Right kidney (tissue), 1 donor: ENCODE measurements around the gene MAPK1.
"Not testable (repeated sequence)": the region's sequence is repeated elsewhere in the genome, so short reads cannot be mapped to it uniquely, and the experiment has no call there.

Experiments
- DNase-seq: peaks from one replicate; pipeline ENCODE4 v3.0.0-alpha.2; 2016

MAPK1 gene

GRCh38 chr22:21725956-21726649 is 141.3 kb downstream of the MAPK1 start:
- no peak for DNase-seq

DNA sequence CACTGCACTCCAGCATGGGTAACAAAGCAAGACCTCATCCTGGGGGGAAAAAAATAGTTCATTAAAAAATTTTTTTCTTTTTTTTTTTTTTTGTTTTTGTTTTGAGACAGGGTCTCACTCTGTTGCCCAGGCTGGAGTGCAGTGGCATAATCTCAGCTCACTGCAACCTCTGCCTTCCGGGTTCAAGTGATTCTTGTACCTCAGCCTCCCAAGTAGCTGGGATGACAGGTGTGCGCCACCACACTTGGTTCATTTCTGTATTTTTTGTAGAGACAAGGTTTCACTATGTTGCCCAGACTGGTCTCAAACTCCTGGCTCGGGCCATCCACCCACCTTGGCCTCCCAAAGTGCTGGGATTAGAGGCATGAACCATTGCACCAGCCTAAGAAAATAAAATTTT is 142.9 kb downstream of the MAPK1 start:
- not testable (repeated sequence) for DNase-seq

DNA sequence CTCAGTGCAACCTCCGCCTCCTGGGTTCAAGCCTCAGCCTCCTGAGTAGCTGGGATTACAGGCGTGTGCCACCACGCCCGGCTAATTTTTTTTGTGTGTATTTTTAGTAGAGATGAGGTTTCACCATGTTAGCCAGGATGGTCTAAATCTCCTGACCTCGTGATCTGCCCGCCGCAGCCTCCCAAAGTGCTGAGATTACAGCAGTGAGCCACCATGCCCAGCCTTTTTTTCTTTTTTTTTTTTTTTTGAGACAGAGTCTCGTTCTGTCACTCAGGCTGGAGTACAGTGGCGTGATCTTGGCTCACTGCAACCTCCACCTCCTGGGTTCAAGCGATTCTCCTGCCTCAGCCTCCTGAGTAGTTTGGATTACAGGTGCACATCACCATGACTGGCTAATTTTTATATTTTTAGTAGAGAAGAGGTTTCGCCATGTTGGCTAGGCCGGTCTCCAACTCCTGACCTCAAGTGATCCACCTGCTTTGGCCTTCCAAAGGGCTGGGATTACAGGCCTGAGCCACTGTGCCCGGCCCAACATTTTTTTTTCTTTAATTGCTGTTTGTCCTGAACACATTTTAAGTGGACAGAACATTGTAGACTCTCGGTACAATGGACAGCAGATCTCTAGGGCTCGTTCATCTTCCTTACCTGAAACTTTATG is 146.1 kb downstream of the MAPK1 start:
- DNase-seq: not testable (repeated sequence)

- DNase-seq: not testable (repeated sequence)
These were observed 147.1 kb downstream of the MAPK1 start for GRCh38 chr22:21720191-21720859.

GRCh38 chr22:21719024-21719423 is 148.4 kb downstream of the MAPK1 start:
- DNase-seq: no peak

DNA sequence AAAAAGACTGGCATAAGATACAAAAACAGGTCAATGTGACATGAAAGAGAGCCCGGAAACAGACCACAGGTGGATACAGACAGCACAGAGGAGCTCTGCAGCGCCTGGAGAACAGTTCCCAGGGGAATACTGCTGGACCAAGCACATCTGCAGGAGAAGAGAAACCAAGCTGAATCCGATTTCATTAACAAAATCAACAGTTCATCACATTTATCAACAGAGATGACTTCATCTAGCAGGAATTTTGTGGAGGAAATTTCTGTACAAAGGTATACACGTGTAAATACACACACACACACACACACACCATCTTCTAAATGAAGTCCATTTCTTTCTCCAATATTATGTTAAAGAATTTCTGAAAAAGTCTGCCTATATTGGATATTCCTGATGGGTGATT is 148.9 kb downstream of the MAPK1 start:
- no peak for DNase-seq

DNA sequence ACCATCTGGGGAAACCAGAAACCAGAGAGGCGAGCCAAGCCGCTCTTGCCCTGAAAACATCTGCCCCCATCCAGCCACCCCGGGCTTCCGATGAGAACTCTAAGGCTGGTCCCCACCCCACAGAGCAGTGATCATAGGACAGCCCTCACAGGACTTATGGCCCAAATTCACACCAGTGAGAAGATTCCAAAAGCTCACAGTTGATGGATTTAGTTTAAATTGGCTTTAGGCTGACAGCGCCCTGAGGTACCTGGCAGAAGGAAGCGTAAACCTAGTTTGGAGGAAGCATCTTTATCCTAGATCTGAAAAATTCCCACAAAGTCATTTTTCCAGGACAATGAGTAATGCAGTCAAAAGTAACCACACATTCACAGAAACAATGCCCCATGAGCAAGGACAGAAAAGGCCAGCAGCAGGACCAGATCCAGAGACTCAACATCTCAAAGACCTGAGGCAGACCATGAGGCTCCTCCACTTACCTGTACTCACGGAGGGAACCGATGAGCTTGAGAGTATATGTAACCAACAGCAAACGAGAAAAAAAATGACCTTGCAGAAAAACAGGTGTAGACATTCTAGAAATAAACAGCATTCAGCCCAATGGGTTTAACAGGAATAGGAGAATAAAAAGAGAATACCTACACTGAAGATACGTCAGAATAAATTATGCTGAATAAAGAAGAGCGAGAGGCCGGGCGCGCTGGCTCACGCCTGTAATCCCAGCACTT is 150.9 kb downstream of the MAPK1 start:
- not testable (repeated sequence) for DNase-seq

GRCh38 chr22:21714786-21715185 is 152.7 kb downstream of the MAPK1 start:
- DNase-seq: no peak

DNA sequence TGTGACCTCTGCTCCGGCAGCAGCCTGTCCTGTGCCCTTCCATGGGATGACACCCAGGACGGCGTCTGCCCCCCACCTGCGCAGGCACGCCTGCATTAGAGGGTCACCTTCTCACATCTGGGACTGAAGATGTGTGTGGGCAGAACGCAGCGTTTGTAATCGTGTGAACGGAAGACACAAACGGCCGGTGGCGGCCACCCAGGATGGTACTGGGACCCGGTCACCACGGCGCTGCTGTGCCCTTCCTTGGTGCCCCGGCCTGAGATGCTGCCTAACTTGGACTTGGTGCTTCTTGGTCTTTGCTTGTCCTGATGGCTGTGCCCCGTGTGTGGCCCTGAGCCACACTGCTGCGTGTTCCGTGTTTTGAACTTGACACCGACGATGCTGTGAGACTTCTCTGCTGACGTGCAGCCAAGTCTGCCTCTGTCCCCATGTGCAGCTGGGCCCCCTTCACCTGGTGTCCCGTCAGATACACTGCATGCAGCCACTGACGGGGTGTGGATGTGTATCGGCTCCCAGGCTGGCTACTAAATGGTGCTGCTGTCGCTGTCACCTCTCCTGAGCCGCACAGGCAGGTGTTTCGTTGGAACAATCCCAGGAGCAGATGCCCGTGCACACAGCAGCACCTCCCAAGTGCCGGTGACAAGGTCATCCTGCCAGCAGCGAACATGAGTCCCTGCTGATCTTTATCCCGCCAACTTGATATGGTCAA is 153.2 kb downstream of the MAPK1 start:
- DNase-seq: no peak

- DNase-seq: no peak
These were observed 153.9 kb downstream of the MAPK1 start for GRCh38 chr22:21713428-21714058.

DNA sequence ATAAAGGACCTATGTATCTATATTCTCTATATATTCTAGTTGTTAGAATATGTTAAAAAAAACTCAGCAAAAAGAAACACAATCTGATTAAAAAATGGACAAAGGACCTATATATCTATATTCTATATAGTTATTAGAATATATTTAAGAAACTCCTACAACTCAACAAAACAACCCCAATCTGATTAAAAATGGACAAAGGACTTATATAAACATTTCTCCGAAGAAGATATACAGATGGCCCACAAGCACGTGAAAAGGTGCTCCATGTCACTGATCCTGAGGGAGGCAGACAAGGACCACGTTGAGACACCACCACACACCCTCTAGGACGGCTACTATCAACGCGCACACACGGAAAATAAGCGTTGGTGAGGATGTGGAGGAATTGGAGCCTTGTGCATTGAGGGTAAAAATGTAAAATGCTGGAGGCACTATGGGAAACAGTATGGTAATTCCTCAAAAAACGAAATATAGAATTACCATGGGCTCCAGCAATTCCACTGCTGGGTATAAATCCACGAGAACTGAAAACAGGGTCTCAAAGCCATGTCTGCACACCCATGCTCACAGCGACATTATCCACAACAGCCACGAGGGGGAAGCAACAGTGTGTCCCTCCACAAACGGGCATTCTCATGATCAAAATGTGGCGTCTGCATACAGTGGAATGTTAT is 154.6 kb downstream of the MAPK1 start:
- DNase-seq: peak; percentile 49

- DNase-seq: no peak
These were observed 155.6 kb downstream of the MAPK1 start for GRCh38 chr22:21711851-21712250.

DNA sequence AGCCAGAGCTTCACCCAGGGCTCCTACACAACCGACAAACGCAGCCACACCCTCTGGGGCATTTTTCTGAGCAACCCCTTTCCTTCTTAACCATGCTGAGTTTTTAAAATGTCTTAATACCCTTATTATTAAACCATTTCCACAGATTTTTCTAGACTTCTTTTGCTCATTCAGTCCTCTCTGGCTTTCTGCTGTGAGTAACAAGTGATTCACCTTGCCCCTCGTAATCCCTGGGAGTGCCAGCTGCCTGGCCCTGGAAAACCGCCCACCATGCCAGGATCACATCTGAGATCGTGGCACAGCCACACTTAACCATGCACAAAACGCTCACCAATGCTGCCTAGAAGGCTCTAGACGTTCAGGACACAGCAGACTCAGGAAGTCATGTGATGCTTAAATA is 157.3 kb downstream of the MAPK1 start:
- no peak for DNase-seq

GRCh38 chr22:21709688-21710087 is 157.8 kb downstream of the MAPK1 start:
- DNase-seq: no peak

- no peak for DNase-seq
These were observed 158.5 kb downstream of the MAPK1 start for GRCh38 chr22:21708960-21709359.

DNA sequence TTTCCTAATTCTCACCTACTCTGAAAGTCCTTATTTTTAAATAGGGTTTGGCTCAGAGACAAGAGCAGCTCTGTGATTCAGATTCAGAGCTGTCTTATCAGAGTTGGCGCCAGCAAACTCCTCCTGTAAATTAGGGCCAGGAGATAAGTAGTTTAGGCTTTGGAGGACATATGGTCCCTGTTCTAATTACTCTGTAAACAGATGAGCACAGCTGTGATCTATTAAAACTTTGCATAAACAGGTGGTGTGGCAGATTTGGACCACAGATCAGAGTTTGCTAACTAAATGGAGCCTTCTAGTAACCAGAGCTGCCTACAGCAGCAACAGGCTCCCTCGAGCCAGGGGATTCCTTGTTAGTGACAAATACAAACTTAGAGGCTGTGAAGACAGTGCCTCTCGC is 159.8 kb downstream of the MAPK1 start:
- no peak for DNase-seq
